ENCODE data around the gene UQCR11.

The UQCR11 gene

DNA sequence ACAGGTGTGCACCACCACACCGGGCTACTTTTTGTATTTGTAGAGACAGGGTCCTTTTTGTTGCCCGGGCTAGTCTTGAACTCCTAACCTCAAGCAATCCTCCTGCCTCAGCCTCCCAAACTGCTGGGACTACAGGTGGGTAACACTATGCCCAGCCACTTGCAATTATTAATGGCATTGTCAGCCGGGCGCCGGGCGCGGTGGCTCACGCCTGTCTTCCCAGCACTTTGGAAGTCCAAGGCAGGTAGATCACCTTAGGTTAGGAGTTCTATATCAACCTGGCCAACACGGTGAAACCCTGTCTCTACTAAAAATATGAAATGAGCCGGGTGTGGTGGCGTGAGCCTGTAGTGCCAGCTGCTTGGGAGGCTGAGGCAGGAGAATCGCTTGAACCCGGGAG lies 34.4 kb downstream of the UQCR11 start:
- Histone ChIP-seq H3K4me3 (ENCODE audit: low read depth, low read length) (no peak overlapping the region), H3K36me3 (ENCODE audit: control insufficient read depth, insufficient read depth, low read length) (0 out of 2 replicates have a peak, but pooled peaks cover under 1% of the 10 kb centered on the region), H3K9ac (ENCODE audit: low read length) (no peak overlapping the region), H3K27me3 (ENCODE audit: control insufficient read depth, insufficient read depth, low read length) (peaks cover 24% of the 10 kb centered on the region), H3K27ac (ENCODE audit: low read depth, low read length) (no peak overlapping the region), H3K4me1 (ENCODE audit: control insufficient read depth, insufficient read depth, low read length) (peaks cover 4% of the 10 kb centered on the region), H3K9me3 (ENCODE audit: control insufficient read depth, insufficient read depth, low read depth, low read length) (no peaks in the 10 kb centered on the region)

- H3K36me3 ChIP-seq (ENCODE audit: control insufficient read depth, insufficient read depth, low read length), result peaks cover 2% of the 10 kb centered on the region; the same call in 1 of the 2 replicates
- H3K4me1 ChIP-seq (ENCODE audit: control insufficient read depth, insufficient read depth, low read length), result peaks cover 7% of the 10 kb centered on the region
- no peak overlapping the region for H3K27ac ChIP-seq (ENCODE audit: low read depth, low read length)
- no peak overlapping the region for H3K9ac ChIP-seq (ENCODE audit: low read length)
- no peak overlapping the region for H3K4me3 ChIP-seq (ENCODE audit: low read depth, low read length)
- peaks cover 24% of the 10 kb centered on the region for H3K27me3 ChIP-seq (ENCODE audit: control insufficient read depth, insufficient read depth, low read length)
- H3K9me3 ChIP-seq (ENCODE audit: control insufficient read depth, insufficient read depth, low read depth, low read length), result no peaks in the 10 kb centered on the region
Observed at GRCh38 chr19:1569997-1570396, 35.3 kb downstream of the UQCR11 start.

- peaks cover 14% of the 10 kb centered on the region for H3K36me3 ChIP-seq (ENCODE audit: control insufficient read depth, insufficient read depth, low read length)
- peak within 1 kb of the TSS; percentile 99 for H3K9ac ChIP-seq (ENCODE audit: low read length)
- H3K27ac ChIP-seq (ENCODE audit: low read depth, low read length), result peak within 1 kb of the TSS; percentile 90; the same call in 1 of the 2 replicates
- peak within 1 kb of the TSS; percentile 93 for H3K4me3 ChIP-seq (ENCODE audit: low read depth, low read length)
- no peaks in the 10 kb centered on the region for H3K9me3 ChIP-seq (ENCODE audit: control insufficient read depth, insufficient read depth, low read depth, low read length)
- peaks cover 24% of the 10 kb centered on the region for H3K27me3 ChIP-seq (ENCODE audit: control insufficient read depth, insufficient read depth, low read length)
- H3K4me1 ChIP-seq (ENCODE audit: control insufficient read depth, insufficient read depth, low read length), result peaks cover 7% of the 10 kb centered on the region
Observed at GRCh38 chr19:1568320-1569019, 36.8 kb downstream of the UQCR11 start, which contains the start of gene MEX3D. TSS of gene MEX3D (minus strand) at chr19:1568325. CDS start at chr19:1568058, 267 bp downstream.

DNA sequence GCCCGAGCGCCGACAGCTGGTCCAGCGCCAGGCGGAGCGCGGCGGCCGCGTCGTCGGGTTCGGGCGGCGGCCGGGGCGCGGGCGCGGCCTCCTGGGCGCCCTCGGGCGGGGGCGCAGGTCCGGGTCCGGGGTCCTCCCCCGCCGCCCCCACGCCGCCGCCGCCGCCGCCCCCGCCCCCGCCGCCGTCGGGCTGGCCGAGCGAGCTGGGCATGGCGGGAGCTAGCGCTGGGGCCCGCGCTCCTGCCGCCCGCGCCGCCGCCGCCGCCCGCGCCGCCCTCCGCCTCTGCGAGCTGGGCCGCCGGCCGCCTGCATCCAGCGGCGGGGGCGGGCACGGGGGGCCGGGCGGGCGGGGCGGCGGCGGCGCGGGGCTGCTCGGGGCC lies 37.4 kb downstream of the UQCR11 start:
- peaks cover 20% of the 10 kb centered on the region for H3K36me3 ChIP-seq (ENCODE audit: control insufficient read depth, insufficient read depth, low read length)
- peaks cover 24% of the 10 kb centered on the region for H3K27me3 ChIP-seq (ENCODE audit: control insufficient read depth, insufficient read depth, low read length)
- H3K9ac ChIP-seq (ENCODE audit: low read length), result no peak overlapping the region
- H3K4me3 ChIP-seq (ENCODE audit: low read depth, low read length), result no peak overlapping the region
- no peaks in the 10 kb centered on the region for H3K9me3 ChIP-seq (ENCODE audit: control insufficient read depth, insufficient read depth, low read depth, low read length)
- H3K27ac ChIP-seq (ENCODE audit: low read depth, low read length), result no peak overlapping the region
- peaks cover 7% of the 10 kb centered on the region for H3K4me1 ChIP-seq (ENCODE audit: control insufficient read depth, insufficient read depth, low read length)

- H3K27me3 ChIP-seq (ENCODE audit: control insufficient read depth, insufficient read depth, low read length), result peaks cover 24% of the 10 kb centered on the region
- H3K27ac ChIP-seq (ENCODE audit: low read depth, low read length), result peak overlapping the region; percentile 90
- H3K9me3 ChIP-seq (ENCODE audit: control insufficient read depth, insufficient read depth, low read depth, low read length), result no peaks in the 10 kb centered on the region
- H3K36me3 ChIP-seq (ENCODE audit: control insufficient read depth, insufficient read depth, low read length), result peaks cover 25% of the 10 kb centered on the region
- peak overlapping the region; percentile 99 for H3K9ac ChIP-seq (ENCODE audit: low read length)
- peaks cover 7% of the 10 kb centered on the region for H3K4me1 ChIP-seq (ENCODE audit: control insufficient read depth, insufficient read depth, low read length)
- peak overlapping the region; percentile 93 for H3K4me3 ChIP-seq (ENCODE audit: low read depth, low read length)
Observed at GRCh38 chr19:1567116-1567847, 38.0 kb downstream of the UQCR11 start.

DNA sequence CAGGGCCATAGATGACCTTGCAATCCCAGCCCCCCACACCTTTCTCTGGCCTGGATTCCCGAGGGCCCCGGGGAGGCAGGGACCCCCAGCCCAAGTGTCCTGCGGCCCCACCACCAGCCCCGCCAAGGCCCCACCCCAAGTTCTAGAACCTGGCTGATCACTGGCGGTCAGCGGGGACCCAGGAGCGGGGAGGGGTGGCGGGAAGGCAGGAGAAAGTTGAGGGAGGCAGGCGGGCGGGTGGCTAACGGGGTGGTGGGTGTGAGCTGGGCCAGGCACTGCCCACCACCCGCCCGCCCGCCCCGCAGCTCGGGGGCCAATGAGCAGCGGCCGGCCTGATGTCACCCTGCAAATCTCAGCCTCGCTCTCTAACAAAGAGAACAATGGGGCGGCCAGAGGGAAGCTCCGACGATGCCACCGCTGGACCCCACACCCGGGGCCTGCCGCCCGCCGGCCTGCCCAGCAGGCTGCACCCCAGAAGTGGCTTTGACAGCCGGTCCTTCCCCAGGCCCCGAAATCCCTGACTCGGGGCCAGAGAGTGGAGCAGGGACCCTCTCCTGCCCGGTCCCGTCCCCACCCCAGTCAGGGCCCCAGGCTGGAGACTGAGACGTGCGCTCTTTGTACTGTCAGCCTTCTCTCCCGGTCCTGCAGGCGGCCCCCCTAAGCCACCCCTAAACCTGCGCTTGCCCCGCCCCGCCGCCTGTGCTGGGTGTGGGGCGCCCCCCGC lies 38.7 kb downstream of the UQCR11 start:
- peak overlapping the region; percentile 93 for H3K4me3 ChIP-seq (ENCODE audit: low read depth, low read length)
- peaks cover 24% of the 10 kb centered on the region for H3K27me3 ChIP-seq (ENCODE audit: control insufficient read depth, insufficient read depth, low read length)
- H3K9ac ChIP-seq (ENCODE audit: low read length), result peak overlapping the region; percentile 99
- H3K4me1 ChIP-seq (ENCODE audit: control insufficient read depth, insufficient read depth, low read length), result peaks cover 7% of the 10 kb centered on the region
- H3K36me3 ChIP-seq (ENCODE audit: control insufficient read depth, insufficient read depth, low read length), result peaks cover 25% of the 10 kb centered on the region
- peak overlapping the region; percentile 90 for H3K27ac ChIP-seq (ENCODE audit: low read depth, low read length)
- no peaks in the 10 kb centered on the region for H3K9me3 ChIP-seq (ENCODE audit: control insufficient read depth, insufficient read depth, low read depth, low read length)

DNA sequence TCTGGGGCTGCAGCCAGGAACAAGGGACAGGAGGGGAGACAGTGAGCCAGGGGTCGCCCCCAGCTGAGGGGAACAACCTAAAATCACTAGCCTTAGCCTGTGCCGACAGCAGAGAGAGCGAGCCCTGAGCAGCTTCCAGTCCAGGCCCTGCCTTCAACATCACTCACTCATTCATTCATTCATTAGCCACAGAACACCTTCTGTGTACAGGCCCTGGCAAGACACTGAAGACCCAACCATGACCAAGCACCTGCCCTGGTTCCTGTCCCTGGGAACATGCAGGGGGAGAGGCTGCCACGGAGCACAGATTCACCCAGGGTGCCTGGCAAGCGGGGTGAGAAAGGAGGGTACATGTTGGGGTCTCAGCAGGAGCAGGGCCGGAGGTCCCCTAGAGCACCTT lies 42.0 kb downstream of the UQCR11 start:
- H3K4me1 ChIP-seq (ENCODE audit: control insufficient read depth, insufficient read depth, low read length), result peaks cover 7% of the 10 kb centered on the region
- no peak overlapping the region for H3K4me3 ChIP-seq (ENCODE audit: low read depth, low read length)
- peaks cover 25% of the 10 kb centered on the region for H3K36me3 ChIP-seq (ENCODE audit: control insufficient read depth, insufficient read depth, low read length)
- H3K9me3 ChIP-seq (ENCODE audit: control insufficient read depth, insufficient read depth, low read depth, low read length), result no peaks in the 10 kb centered on the region
- no peaks in the 10 kb centered on the region for H3K27me3 ChIP-seq (ENCODE audit: control insufficient read depth, insufficient read depth, low read length)
- H3K27ac ChIP-seq (ENCODE audit: low read depth, low read length), result no peak overlapping the region
- H3K9ac ChIP-seq (ENCODE audit: low read length), result no peak overlapping the region

GRCh38 chr19:1561236-1561842 lies 43.9 kb downstream of the UQCR11 start:
- no peak overlapping the region for H3K4me3 ChIP-seq (ENCODE audit: low read depth, low read length)

DNA sequence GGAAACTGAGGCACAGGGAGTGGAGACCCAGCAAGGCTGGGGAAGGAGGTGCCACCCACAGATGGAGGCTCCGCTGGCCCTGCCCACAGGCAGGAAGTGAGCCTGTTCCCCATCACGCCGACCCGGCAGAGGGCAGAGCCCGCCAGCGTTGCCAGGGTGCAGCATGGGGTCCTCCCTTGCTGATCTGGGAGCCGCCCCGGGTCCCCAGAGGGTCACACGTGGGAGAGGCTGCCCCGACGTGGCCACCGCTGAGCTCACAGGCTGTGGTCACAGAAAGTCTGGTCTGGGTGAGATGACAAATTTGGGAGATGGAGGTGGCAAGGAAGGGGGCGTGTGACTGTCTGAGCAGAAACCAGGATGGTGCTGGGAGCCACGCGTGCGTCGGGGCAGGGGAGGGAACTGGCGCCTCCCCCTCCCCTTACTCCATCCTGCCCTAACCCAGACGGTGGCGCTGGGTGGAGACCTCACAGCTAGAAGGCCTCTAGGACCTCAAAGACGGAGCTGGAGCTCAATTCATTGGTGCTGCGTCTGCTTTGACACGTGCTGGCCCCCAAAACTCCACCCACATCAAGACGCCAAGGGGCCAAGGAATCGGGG lies 44.9 kb downstream of the UQCR11 start:
- Histone ChIP-seq H3K27ac (ENCODE audit: low read depth, low read length) (no peak overlapping the region), H3K9ac (ENCODE audit: low read length) (no peak overlapping the region), H3K27me3 (ENCODE audit: control insufficient read depth, insufficient read depth, low read length) (no peaks in the 10 kb centered on the region), H3K36me3 (ENCODE audit: control insufficient read depth, insufficient read depth, low read length) (peaks cover 35% of the 10 kb centered on the region), H3K4me3 (ENCODE audit: low read depth, low read length) (no peak overlapping the region), H3K9me3 (ENCODE audit: control insufficient read depth, insufficient read depth, low read depth, low read length) (no peaks in the 10 kb centered on the region), H3K4me1 (ENCODE audit: control insufficient read depth, insufficient read depth, low read length) (no peaks in the 10 kb centered on the region)

More at GRCh38 chr19:1561236-1561842, 43.9 kb downstream of the UQCR11 start:
- Histone ChIP-seq H3K9ac (ENCODE audit: low read length) (peak overlapping the region; percentile 41), H3K9me3 (ENCODE audit: control insufficient read depth, insufficient read depth, low read depth, low read length) (no peaks in the 10 kb centered on the region), H3K36me3 (ENCODE audit: control insufficient read depth, insufficient read depth, low read length) (peaks cover 33% of the 10 kb centered on the region), H3K27me3 (ENCODE audit: control insufficient read depth, insufficient read depth, low read length) (no peaks in the 10 kb centered on the region), H3K4me1 (ENCODE audit: control insufficient read depth, insufficient read depth, low read length) (peaks cover 7% of the 10 kb centered on the region), H3K27ac (ENCODE audit: low read depth, low read length) (no peak overlapping the region)

DNA sequence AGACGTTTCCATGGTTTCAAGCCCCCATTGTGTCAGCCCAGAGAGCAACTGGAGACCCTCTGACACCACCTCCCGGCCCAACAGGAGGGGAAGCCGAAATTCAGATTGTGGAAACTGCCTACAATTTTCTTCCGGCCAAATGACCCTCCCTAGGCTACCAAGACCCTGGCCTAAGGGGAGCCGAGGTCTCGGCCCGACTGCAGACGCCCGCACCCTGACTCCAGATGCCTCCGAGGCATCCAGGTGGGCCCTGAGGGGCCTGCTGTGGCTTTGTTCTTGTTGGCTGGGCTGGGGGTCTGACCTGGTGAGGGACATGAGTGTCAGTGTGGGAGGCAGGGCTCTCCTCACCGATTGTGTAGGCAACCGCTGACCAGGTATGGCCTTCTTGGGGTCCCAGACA lies 46.7 kb downstream of the UQCR11 start:
- H3K4me3 ChIP-seq (ENCODE audit: low read depth, low read length), result no peak overlapping the region
- no peak overlapping the region for H3K9ac ChIP-seq (ENCODE audit: low read length)
- H3K36me3 ChIP-seq (ENCODE audit: control insufficient read depth, insufficient read depth, low read length), result peaks cover 31% of the 10 kb centered on the region

More for the DNA sequence above, 46.7 kb downstream of the UQCR11 start:
- Histone ChIP-seq H3K9me3 (ENCODE audit: control insufficient read depth, insufficient read depth, low read depth, low read length) (no peaks in the 10 kb centered on the region), H3K27ac (ENCODE audit: low read depth, low read length) (no peak overlapping the region), H3K27me3 (ENCODE audit: control insufficient read depth, insufficient read depth, low read length) (no peaks in the 10 kb centered on the region), H3K4me1 (ENCODE audit: control insufficient read depth, insufficient read depth, low read length) (no peaks in the 10 kb centered on the region)
